GM23338 (cell line): ENCODE data around the gene USP5. TPM values are rescaled to one million over a fixed set of nuclear protein-coding genes. Genes with fewer than 3 reads are reported as not detected.
A peak's percentile ranks its signal among the peaks of the same experiment; 100 is the strongest.

Source experiments
- ATAC-seq: fragments of 200-7000 bp; cut with Tn5 transposase; 3 replicates; pipeline ENCODE4 v1.9.1; 2020
- DNase-seq: peaks from one replicate; pipeline ENCODE4 v3.0.0-alpha.2; 2015; ENCODE audit warnings: low spot score
- H2AFZ ChIP-seq: fragments of 200-600 bp; sonication (generic); 2 replicates; pipeline ENCODE4 v1.8.0; 2016; ENCODE audit warnings: antibody characterized with exemption, mild to moderate bottlenecking, moderate library complexity
- H3F3A ChIP-seq: fragments of 200-600 bp; sonication (generic); replicated peaks from 2 replicates; pipeline ENCODE4 v1.8.0; 2017; ENCODE audit warnings: antibody characterized with exemption, mixed run types, low read depth
- H3K27ac ChIP-seq: fragments of 200-600 bp; sonication (generic); 2 replicates; pipeline ENCODE4 v1.6.1; 2016; ENCODE audit warnings: low read depth
- H3K27me3 ChIP-seq: fragments of 200-600 bp; sonication (generic); 2 replicates; pipeline ENCODE4 v1.8.0; 2016; ENCODE audit warnings: mild to moderate bottlenecking, mixed run types, moderate library complexity; ENCODE audit not compliant: insufficient read depth
- H3K36me3 ChIP-seq: fragments of 200-600 bp; sonication (generic); 2 replicates; pipeline ENCODE4 v1.8.0; 2016; ENCODE audit warnings: mild to moderate bottlenecking; ENCODE audit not compliant: insufficient read depth
- H3K4me1 ChIP-seq: fragments of 200-600 bp; sonication (generic); 2 replicates; pipeline ENCODE4 v1.8.0; 2016; ENCODE audit warnings: mild to moderate bottlenecking, moderate library complexity; ENCODE audit not compliant: insufficient read depth
- H3K4me2 ChIP-seq: fragments of 200-600 bp; sonication (generic); 2 replicates; pipeline ENCODE4 v1.7.1; 2017; ENCODE audit warnings: mixed run types
- H3K4me3 ChIP-seq: fragments of 200-600 bp; sonication (generic); 2 replicates; pipeline ENCODE4 v1.6.1; 2016; ENCODE audit warnings: mixed run types
- H3K79me2 ChIP-seq: fragments of 200-600 bp; sonication (generic); replicated peaks from 2 replicates; pipeline ENCODE4 v1.8.0; 2017; ENCODE audit warnings: mild to moderate bottlenecking; ENCODE audit not compliant: insufficient read depth
- H3K9me2 ChIP-seq: fragments of 200-600 bp; sonication (generic); 2 replicates; pipeline ENCODE4 v1.8.0; 2017; ENCODE audit not compliant: insufficient read depth
- H4K20me1 ChIP-seq: fragments of 200-600 bp; sonication (generic); replicated peaks from 2 replicates; pipeline ENCODE4 v1.8.0; 2017; ENCODE audit warnings: mild to moderate bottlenecking; ENCODE audit not compliant: insufficient read depth
- H3K27ac Mint-ChIP-seq: 2 replicates; pipeline ENCODE4 v1.8.0; 2020; ENCODE audit warnings: inconsistent platforms, mild to moderate bottlenecking, moderate library complexity, mixed read lengths
- H3K27me3 Mint-ChIP-seq: 3 replicates; pipeline ENCODE4 v1.8.0; 2022; ENCODE audit warnings: low read depth, mild to moderate bottlenecking, moderate library complexity, mixed read lengths, inconsistent platforms; ENCODE audit not compliant: insufficient read depth, poor library complexity
- H3K36me3 Mint-ChIP-seq: 3 replicates; pipeline ENCODE4 v1.8.0; 2021; ENCODE audit warnings: low read depth, mild to moderate bottlenecking, inconsistent platforms, moderate library complexity, mixed read lengths
- H3K4me1 Mint-ChIP-seq: 3 replicates; pipeline ENCODE4 v1.8.0; 2020; ENCODE audit warnings: mild to moderate bottlenecking, inconsistent platforms, mixed read lengths
- H3K4me3 Mint-ChIP-seq: 3 replicates; pipeline ENCODE4 v1.8.0; 2021; ENCODE audit warnings: moderate library complexity, mild to moderate bottlenecking, inconsistent platforms, mixed read lengths
- H3K9me3 Mint-ChIP-seq: 3 replicates; pipeline ENCODE4 v1.8.0; 2020; ENCODE audit warnings: moderate library complexity, mild to moderate bottlenecking, inconsistent platforms, mixed read lengths
- CREB1 ChIP-seq: fragments of 250-450 bp; sonication (Bioruptor Pico); IDR thresholded peaks from 2 replicates; pipeline ENCODE4 v1.5.0; 2020; ENCODE audit warnings: low read depth, mild to moderate bottlenecking, moderate library complexity
- EZH2phosphoT487 ChIP-seq: fragments of 200-600 bp; sonication (generic); IDR thresholded peaks from one replicate; pipeline ENCODE4 v1.8.1; 2018; ENCODE audit warnings: antibody characterized with exemption; ENCODE audit not compliant: unreplicated experiment
- JUNB ChIP-seq: IDR thresholded peaks from one replicate; pipeline ENCODE4 v1.6.1; 2016; ENCODE audit warnings: antibody characterized with exemption; ENCODE audit not compliant: unreplicated experiment
- NANOG ChIP-seq: IDR thresholded peaks from 2 replicates; pipeline ENCODE4 v1.6.1; 2016; ENCODE audit warnings: antibody characterized with exemption, borderline replicate concordance
- POLR2AphosphoS5 ChIP-seq: IDR thresholded peaks from 2 replicates; pipeline ENCODE4 v1.6.1; 2016; ENCODE audit warnings: antibody characterized with exemption, low read depth
- STAT1 ChIP-seq: IDR thresholded peaks from one replicate; pipeline ENCODE4 v1.6.1; 2016; ENCODE audit warnings: antibody characterized with exemption; ENCODE audit not compliant: unreplicated experiment
- ZNF114 ChIP-seq: fragments of 250-450 bp; sonication (Bioruptor Pico); IDR thresholded peaks from 2 replicates; pipeline ENCODE4 v1.5.0; 2020; ENCODE audit warnings: mild to moderate bottlenecking, moderate library complexity
- ZNF331 ChIP-seq: fragments of 250-450 bp; sonication (Bioruptor Pico); IDR thresholded peaks from 2 replicates; pipeline ENCODE4 v1.5.0; 2020; ENCODE audit warnings: low read depth, mild to moderate bottlenecking, moderate library complexity
- polyA plus RNA-seq: library from polyadenylated mRNA; unstranded; fragments of >200 nt; fragmentation: Nextera tagmentation; extraction: Ambion mirVana; gene quantifications from 2 replicates; pipeline ENCODE4 v1.2.1, GENCODE V29; 2016
- total RNA-seq: library from RNA; depleted of rRNA; stranded (reverse); fragments of >200 nt; shearing (Covaris generic); gene quantifications from 2 replicates; pipeline ENCODE4 v1.2.3, GENCODE V29; 2014
- TF ChIP-seq, protein P1 (sequence below): IDR thresholded peaks from one replicate; pipeline ENCODE4 v1.6.1; 2018; ENCODE audit warnings: antibody characterized with exemption; ENCODE audit not compliant: unreplicated experiment
- TF ChIP-seq, protein P2 (sequence below), 2 experiments: fragments of 200-600 bp in 1 of 2; sonication (generic) in 1 of 2; conservative IDR thresholded peaks; 2 replicates each; pipeline versions ENCODE4 v1.5.1 to v1.6.1; 2016 to 2017; ENCODE audit warnings: antibody characterized with exemption in 2 of 2, low read depth in 2 of 2, mild to moderate bottlenecking in 2 of 2, moderate library complexity in 1 of 2
- TF ChIP-seq, protein P3 (sequence below): IDR thresholded peaks from 2 replicates; pipeline ENCODE4 v1.6.1; 2016; ENCODE audit warnings: antibody characterized with exemption
- TF ChIP-seq, protein P4 (sequence below): fragments of 250-450 bp; sonication (Bioruptor Pico); IDR thresholded peaks from 2 replicates; pipeline ENCODE4 v1.5.0; 2020; ENCODE audit warnings: mild to moderate bottlenecking, moderate library complexity

Gene USP5
- total and polyA plus RNA-seq, 2 experiments from 2014 or later: 35.1 to 109 TPM

DNA sequence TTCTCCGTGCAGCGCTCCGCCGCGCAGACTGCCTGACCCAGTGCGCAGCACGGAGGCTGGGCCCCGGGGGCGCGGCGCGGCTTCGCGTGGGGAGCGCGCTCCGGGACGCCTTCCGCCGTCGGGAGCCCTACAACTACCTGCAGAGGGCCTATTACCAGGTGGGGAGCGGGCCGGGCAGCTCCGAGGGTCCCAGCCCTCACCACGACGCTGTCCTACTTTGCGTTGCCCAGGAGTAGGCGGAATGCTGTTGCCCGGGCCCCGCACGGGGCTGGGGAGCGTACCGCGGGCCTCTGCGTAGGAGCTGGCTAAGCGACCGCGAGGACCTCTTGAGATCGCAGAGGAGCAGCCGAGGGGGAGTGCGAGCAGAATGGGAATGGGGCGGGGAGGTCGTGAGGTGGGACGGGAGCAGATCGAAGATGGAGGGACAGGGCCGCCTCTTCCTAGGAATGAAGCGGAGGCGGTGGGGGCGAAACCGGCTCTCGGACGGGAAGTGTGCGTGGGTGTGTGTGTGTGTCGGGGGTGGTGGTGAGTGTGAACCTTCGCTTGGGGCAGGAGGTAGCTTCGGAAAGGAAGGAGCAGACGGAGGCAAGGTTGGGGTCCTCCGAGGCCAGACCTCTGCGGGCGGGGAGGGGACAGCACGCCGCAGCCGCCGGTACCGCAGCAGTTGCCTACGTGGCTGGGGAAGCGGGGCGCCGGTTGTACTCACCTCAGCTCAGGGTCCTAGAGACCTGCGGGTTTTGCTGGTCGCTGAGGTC lies 23.0 kb upstream of the USP5 start:
- TF ChIP-seq ZNF331 (CRISPR knock-in tag) (no peak), STAT1 (no peak), POLR2AphosphoS5 (0 out of 2 replicates have a peak, but pooled peaks have one; percentile 41), ZNF114 (CRISPR knock-in tag) (no peak), NANOG (no peak), CREB1 (CRISPR knock-in tag) (peak; percentile 75), EZH2phosphoT487 (no peak), JUNB (no peak)
- TF ChIP-seq, protein P1, sequence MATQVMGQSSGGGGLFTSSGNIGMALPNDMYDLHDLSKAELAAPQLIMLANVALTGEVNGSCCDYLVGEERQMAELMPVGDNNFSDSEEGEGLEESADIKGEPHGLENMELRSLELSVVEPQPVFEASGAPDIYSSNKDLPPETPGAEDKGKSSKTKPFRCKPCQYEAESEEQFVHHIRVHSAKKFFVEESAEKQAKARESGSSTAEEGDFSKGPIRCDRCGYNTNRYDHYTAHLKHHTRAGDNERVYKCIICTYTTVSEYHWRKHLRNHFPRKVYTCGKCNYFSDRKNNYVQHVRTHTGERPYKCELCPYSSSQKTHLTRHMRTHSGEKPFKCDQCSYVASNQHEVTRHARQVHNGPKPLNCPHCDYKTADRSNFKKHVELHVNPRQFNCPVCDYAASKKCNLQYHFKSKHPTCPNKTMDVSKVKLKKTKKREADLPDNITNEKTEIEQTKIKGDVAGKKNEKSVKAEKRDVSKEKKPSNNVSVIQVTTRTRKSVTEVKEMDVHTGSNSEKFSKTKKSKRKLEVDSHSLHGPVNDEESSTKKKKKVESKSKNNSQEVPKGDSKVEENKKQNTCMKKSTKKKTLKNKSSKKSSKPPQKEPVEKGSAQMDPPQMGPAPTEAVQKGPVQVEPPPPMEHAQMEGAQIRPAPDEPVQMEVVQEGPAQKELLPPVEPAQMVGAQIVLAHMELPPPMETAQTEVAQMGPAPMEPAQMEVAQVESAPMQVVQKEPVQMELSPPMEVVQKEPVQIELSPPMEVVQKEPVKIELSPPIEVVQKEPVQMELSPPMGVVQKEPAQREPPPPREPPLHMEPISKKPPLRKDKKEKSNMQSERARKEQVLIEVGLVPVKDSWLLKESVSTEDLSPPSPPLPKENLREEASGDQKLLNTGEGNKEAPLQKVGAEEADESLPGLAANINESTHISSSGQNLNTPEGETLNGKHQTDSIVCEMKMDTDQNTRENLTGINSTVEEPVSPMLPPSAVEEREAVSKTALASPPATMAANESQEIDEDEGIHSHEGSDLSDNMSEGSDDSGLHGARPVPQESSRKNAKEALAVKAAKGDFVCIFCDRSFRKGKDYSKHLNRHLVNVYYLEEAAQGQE: no peak
- TF ChIP-seq, protein P2, sequence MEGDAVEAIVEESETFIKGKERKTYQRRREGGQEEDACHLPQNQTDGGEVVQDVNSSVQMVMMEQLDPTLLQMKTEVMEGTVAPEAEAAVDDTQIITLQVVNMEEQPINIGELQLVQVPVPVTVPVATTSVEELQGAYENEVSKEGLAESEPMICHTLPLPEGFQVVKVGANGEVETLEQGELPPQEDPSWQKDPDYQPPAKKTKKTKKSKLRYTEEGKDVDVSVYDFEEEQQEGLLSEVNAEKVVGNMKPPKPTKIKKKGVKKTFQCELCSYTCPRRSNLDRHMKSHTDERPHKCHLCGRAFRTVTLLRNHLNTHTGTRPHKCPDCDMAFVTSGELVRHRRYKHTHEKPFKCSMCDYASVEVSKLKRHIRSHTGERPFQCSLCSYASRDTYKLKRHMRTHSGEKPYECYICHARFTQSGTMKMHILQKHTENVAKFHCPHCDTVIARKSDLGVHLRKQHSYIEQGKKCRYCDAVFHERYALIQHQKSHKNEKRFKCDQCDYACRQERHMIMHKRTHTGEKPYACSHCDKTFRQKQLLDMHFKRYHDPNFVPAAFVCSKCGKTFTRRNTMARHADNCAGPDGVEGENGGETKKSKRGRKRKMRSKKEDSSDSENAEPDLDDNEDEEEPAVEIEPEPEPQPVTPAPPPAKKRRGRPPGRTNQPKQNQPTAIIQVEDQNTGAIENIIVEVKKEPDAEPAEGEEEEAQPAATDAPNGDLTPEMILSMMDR (conservative IDR thresholded peaks at IDR 0.05; ENCODE audit: low read depth in 2 of 2): no peak
- TF ChIP-seq, protein P3, sequence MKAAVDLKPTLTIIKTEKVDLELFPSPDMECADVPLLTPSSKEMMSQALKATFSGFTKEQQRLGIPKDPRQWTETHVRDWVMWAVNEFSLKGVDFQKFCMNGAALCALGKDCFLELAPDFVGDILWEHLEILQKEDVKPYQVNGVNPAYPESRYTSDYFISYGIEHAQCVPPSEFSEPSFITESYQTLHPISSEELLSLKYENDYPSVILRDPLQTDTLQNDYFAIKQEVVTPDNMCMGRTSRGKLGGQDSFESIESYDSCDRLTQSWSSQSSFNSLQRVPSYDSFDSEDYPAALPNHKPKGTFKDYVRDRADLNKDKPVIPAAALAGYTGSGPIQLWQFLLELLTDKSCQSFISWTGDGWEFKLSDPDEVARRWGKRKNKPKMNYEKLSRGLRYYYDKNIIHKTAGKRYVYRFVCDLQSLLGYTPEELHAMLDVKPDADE: no peak
- TF ChIP-seq, protein P4, sequence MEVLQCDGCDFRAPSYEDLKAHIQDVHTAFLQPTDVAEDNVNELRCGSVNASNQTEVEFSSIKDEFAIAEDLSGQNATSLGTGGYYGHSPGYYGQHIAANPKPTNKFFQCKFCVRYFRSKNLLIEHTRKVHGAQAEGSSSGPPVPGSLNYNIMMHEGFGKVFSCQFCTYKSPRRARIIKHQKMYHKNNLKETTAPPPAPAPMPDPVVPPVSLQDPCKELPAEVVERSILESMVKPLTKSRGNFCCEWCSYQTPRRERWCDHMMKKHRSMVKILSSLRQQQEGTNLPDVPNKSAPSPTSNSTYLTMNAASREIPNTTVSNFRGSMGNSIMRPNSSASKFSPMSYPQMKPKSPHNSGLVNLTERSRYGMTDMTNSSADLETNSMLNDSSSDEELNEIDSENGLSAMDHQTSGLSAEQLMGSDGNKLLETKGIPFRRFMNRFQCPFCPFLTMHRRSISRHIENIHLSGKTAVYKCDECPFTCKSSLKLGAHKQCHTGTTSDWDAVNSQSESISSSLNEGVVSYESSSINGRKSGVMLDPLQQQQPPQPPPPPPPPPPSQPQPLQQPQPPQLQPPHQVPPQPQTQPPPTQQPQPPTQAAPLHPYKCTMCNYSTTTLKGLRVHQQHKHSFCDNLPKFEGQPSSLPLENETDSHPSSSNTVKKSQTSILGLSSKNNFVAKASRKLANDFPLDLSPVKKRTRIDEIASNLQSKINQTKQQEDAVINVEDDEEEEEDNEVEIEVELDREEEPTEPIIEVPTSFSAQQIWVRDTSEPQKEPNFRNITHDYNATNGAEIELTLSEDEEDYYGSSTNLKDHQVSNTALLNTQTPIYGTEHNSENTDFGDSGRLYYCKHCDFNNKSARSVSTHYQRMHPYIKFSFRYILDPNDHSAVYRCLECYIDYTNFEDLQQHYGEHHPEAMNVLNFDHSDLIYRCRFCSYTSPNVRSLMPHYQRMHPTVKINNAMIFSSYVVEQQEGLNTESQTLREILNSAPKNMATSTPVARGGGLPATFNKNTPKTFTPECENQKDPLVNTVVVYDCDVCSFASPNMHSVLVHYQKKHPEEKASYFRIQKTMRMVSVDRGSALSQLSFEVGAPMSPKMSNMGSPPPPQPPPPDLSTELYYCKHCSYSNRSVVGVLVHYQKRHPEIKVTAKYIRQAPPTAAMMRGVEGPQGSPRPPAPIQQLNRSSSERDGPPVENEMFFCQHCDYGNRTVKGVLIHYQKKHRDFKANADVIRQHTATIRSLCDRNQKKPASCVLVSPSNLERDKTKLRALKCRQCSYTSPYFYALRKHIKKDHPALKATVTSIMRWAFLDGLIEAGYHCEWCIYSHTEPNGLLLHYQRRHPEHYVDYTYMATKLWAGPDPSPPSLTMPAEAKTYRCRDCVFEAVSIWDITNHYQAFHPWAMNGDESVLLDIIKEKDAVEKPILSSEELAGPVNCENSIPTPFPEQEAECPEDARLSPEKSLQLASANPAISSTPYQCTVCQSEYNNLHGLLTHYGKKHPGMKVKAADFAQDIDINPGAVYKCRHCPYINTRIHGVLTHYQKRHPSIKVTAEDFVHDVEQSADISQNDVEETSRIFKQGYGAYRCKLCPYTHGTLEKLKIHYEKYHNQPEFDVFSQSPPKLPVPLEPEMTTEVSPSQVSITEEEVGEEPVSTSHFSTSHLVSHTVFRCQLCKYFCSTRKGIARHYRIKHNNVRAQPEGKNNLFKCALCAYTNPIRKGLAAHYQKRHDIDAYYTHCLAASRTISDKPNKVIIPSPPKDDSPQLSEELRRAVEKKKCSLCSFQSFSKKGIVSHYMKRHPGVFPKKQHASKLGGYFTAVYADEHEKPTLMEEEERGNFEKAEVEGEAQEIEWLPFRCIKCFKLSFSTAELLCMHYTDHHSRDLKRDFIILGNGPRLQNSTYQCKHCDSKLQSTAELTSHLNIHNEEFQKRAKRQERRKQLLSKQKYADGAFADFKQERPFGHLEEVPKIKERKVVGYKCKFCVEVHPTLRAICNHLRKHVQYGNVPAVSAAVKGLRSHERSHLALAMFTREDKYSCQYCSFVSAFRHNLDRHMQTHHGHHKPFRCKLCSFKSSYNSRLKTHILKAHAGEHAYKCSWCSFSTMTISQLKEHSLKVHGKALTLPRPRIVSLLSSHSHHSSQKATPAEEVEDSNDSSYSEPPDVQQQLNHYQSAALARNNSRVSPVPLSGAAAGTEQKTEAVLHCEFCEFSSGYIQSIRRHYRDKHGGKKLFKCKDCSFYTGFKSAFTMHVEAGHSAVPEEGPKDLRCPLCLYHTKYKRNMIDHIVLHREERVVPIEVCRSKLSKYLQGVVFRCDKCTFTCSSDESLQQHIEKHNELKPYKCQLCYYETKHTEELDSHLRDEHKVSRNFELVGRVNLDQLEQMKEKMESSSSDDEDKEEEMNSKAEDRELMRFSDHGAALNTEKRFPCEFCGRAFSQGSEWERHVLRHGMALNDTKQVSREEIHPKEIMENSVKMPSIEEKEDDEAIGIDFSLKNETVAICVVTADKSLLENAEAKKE (CRISPR knock-in tag): no peak
- Histone ChIP-seq H3K27ac (peak overlapping the region; percentile 59; the same call in 1 of the 2 replicates), H4K20me1 (no peaks in the 10 kb centered on the region), H3K9me2 (no peaks in the 10 kb centered on the region), H3F3A (peaks cover 20% of the 10 kb centered on the region), H3K27me3 (peaks cover 26% of the 10 kb centered on the region), H3K36me3 (peaks cover 3% of the 10 kb centered on the region; the same call in 1 of the 2 replicates), H3K4me2 (peak overlapping the region; percentile 96), H3K79me2 (peaks cover 9% of the 10 kb centered on the region), H3K4me3 (peak overlapping the region; percentile 98), H2AFZ (peak overlapping the region; percentile 63), H3K4me1 (peaks cover 21% of the 10 kb centered on the region)
- ATAC-seq: peak; percentile 63
- H3K27ac Mint-ChIP-seq: peak overlapping the region; percentile 93
- peaks cover 39% of the 10 kb centered on the region for H3K4me1 Mint-ChIP-seq
- H3K36me3 Mint-ChIP-seq: peaks cover 42% of the 10 kb centered on the region
- DNase-seq: peak; percentile 89
- peaks cover 22% of the 10 kb centered on the region for H3K27me3 Mint-ChIP-seq
- H3K4me3 Mint-ChIP-seq: peak overlapping the region; percentile 96
- no peaks in the 10 kb centered on the region for H3K9me3 Mint-ChIP-seq
